K562 (cell line): ENCODE measurements around the gene MYLK4. TPM values are rescaled to one million over a fixed set of nuclear protein-coding genes. Genes with fewer than 3 reads are reported as not detected.

Experiments used
- ETV1 ChIP-seq: fragments of 450-650 bp; conservative IDR thresholded peaks from 2 replicates; pipeline ENCODE4 v1.6.1; 2016; ENCODE audit warnings: missing genetic modification characterization, control low read depth, low read depth, missing compliant biosample characterization
- GTF2E2 ChIP-seq: fragments of 200-800 bp; sonication (Bioruptor generic); IDR thresholded peaks from 2 replicates; pipeline ENCODE4 v1.6.1; 2016; ENCODE audit warnings: missing genetic modification characterization, missing compliant biosample characterization
- KDM4B ChIP-seq, 2 experiments: fragments of 450-650 bp in 1 of 2; sonication (generic) in 1 of 2; IDR thresholded peaks; 2 replicates each; pipeline ENCODE4 v1.6.1; 2016 to 2017; ENCODE audit warnings: borderline replicate concordance in 2 of 2, antibody characterized with exemption in 1 of 2, low read depth in 1 of 2, mild to moderate bottlenecking in 1 of 2
- SRSF9 ChIP-seq: fragments of 200-400 bp; formaldehyde crosslinking; IDR thresholded peaks from 2 replicates; pipeline ENCODE4 v1.6.1; 2017; ENCODE audit warnings: low read depth, low read length, borderline replicate concordance
- STAT5A ChIP-seq: IDR thresholded peaks from 2 replicates; pipeline ENCODE4 v1.6.1; 2012; ENCODE audit warnings: low read length, inconsistent platforms, borderline replicate concordance
- ZNF518B ChIP-seq: fragments of 250-450 bp; sonication (Bioruptor Pico); IDR thresholded peaks from 2 replicates; pipeline ENCODE4 v1.5.0; 2021; ENCODE audit warnings: mild to moderate bottlenecking, moderate library complexity
- polyA plus RNA-seq, 8 experiments: library from polyadenylated mRNA; depleted of rRNA in 4 of 8; stranded (reverse) in 5 of 8; unstranded in 3 of 8; fragments of >200 nt; fragmentation: Nextera tagmentation in 2 of 8; fragmentation: Illumina TruSeq in 1 of 8; extraction: Ambion mirVana in 2 of 8; extraction: Trizol in 1 of 8; gene quantifications; 2 replicates each; pipeline versions ENCODE4 v1.2.1 to v1.2.3, GENCODE V29; 2011 to 2014; ENCODE audit warnings: inconsistent platforms in 1 of 8, missing spikeins in 1 of 8
- total RNA-seq, 7 experiments: library from RNA; depleted of rRNA in 6 of 7; stranded (reverse); fragments of >200 nt in 6 of 7; fragmentation: Illumina TruSeq in 2 of 7; extraction: Trizol in 2 of 7; gene quantifications; 2 replicates each; pipeline versions ENCODE4 v1.2.1 to v1.2.3, GENCODE V29; 2011 to 2021; ENCODE audit warnings: low replicate concordance in 1 of 7
- TF ChIP-seq, protein P1 (sequence below): fragments of 250-450 bp; sonication (Bioruptor Pico); IDR thresholded peaks from 2 replicates; pipeline ENCODE4 v1.4.0; 2020; ENCODE audit warnings: mild to moderate bottlenecking

MYLK4 gene
- total and polyA plus RNA-seq, 9 of the 15 experiments (the other 6 are each of a cell fraction or from before 2014, with no cell fraction given), result 0.01 to 0.15 (median 0.06) TPM

- TF ChIP-seq ZNF518B (no peak), SRSF9 (no peak), ETV1 (0 out of 2 replicates have a peak, but pooled peaks have one; percentile 13), GTF2E2 (tag) (0 out of 2 replicates have a peak, but pooled peaks have one; percentile 39), STAT5A (peak; percentile 60), KDM4B (IDR thresholded peaks at IDR 0.05; ENCODE audit: borderline replicate concordance in 2 of 2, low read depth in 1 of 2) (no peak)
- TF ChIP-seq, protein P1, sequence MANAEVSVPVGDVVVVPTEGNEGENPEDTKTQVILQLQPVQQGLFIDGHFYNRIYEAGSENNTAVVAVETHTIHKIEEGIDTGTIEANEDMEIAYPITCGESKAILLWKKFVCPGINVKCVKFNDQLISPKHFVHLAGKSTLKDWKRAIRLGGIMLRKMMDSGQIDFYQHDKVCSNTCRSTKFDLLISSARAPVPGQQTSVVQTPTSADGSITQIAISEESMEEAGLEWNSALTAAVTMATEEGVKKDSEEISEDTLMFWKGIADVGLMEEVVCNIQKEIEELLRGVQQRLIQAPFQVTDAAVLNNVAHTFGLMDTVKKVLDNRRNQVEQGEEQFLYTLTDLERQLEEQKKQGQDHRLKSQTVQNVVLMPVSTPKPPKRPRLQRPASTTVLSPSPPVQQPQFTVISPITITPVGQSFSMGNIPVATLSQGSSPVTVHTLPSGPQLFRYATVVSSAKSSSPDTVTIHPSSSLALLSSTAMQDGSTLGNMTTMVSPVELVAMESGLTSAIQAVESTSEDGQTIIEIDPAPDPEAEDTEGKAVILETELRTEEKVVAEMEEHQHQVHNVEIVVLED (CRISPR knock-in tag), result no peak
These were observed 1.1 kb upstream of the MYLK4 start (continued) for GRCh38 chr6:2751871-2752270.
